Cardiac septum (tissue), 1 donor: ENCODE data around the gene UPB1. TPM values are rescaled to one million over a fixed set of nuclear protein-coding genes. Genes with fewer than 3 reads are reported as not detected.
"Not testable (repeated sequence)": the region's sequence is repeated elsewhere in the genome, so short reads cannot be mapped to it uniquely, and the experiment has no call there.

Experiments used
- DNase-seq: peaks from one replicate; pipeline ENCODE4 v3.0.0-alpha.2; 2020; ENCODE audit warnings: low spot score
- intact Hi-C: fragments of 100-400 bp; cut with DNase I; formaldehyde crosslinking; loops from one replicate; pipeline ENCODE4 v1.14.0; 2022
- total RNA-seq: library from RNA; stranded (reverse); fragmentation: NEBNext Ultra II Directional; extraction: Animal tissue kit (Norgen Biotek cat#: 25700); gene quantifications from one replicate; pipeline ENCODE4 v1.2.1, GENCODE V29; 2021
- donor health status: DM: no; HTN: no; CAD: no.

The UPB1 gene
- total RNA-seq, 1 donor from 2014 or later: 0.67 TPM

DNA sequence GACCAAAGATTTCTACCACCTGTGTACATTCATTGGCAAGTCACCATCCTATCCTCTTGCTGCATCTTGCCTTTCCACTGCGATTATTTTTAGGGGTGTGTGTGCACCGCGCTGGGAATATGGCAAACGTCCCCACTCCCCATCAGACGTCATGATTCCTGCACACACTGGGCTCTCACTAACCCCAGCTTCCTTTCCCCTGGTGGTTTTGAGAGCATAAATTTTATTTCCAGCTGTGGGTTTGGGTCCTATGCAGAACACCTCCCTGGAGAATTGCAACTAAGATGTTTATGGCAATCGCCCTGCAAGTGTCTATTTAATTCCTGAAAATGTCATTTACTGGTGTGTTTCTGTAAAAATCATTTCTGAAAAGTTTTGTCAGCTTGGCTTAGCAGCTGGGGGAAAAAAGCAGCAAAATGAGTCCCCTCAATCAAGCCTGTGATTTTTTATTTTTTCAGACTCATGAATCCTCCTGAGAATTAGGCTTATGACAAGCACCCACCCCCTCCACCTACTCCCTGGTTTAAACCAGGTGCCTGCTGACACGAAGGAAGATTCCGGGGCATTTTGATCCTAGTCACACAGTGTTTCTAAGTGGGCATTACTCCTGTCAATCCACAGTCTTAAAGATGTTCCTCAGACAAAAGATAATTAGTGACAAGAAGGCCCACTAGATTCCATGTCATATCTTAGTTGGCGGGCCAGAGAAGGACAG lies 23.8 kb downstream of the UPB1 start:
- DNase-seq: no peak
- intact Hi-C loops: no loop called here

DNA sequence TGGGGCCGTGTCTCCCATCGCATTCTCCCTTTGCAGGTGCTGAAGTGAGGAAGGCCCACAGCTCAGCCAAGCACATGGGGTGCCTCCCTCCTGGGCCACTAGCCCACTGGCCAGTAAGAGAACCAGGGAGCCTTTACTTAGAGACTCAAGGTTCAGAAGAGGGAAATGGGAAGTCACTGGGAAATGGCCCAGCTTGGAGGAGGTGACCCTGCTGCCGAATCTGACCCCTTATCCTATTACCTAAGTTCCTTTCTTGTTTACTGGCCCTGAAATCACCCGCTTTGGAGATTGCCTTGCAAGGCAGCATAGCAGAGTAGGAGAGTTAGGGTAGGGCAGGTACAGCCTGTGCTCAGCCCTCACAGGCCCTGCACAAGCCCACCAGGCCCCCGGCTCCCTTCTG lies 24.4 kb downstream of the UPB1 start:
- DNase-seq: no peak

DNA sequence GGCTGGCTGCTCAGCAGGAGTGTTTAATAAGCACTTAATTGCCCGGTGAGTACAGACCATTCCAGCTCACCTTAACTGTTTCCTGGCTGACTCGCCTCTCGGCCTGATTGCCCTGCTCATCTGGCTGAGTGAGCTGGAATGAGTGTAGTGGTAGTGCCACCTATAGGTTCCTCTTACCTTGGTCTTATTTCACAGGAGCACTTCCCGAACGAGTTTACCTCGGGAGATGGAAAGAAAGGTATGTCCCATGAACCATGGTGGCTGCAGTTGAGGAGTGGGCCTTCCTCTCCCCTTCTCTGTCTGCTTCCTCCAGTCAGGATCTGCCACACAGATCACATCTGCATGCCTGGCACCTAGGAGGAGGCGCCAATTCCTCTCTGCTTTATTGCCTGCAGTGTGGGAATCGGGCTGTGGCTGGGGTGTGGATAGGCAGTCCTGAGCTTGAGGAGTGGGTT lies 26.7 kb downstream of the UPB1 start:
- no peak for DNase-seq
- intact Hi-C loops: no loop called here

More for the DNA sequence above, 24.4 kb downstream of the UPB1 start:
- intact Hi-C loops: no loop called here

DNA sequence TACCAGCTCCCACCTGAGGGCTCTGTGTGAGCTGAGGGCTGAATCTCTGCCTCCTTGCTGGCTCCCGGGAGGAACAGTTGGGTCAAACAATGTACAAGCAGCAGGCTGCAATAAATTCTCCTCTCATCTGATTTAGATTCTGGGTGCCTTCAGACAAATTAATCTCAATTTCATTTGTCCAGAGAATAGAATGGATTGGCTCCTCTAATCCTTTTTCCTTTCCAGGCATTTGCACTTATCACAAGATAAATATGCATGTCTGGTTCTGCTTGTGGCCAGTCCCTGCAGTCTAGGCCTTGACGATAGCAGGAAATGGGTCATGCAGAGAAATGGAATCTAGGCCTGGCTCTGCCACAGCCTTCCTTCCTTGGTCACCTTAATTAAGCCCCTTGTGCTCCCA lies 28.7 kb downstream of the UPB1 start:
- no peak for DNase-seq
- intact Hi-C loops: loop anchor here (2.0 kb wide), 1 partner anchor 19 kb away; no protein-coding TSS in a partner anchor

DNA sequence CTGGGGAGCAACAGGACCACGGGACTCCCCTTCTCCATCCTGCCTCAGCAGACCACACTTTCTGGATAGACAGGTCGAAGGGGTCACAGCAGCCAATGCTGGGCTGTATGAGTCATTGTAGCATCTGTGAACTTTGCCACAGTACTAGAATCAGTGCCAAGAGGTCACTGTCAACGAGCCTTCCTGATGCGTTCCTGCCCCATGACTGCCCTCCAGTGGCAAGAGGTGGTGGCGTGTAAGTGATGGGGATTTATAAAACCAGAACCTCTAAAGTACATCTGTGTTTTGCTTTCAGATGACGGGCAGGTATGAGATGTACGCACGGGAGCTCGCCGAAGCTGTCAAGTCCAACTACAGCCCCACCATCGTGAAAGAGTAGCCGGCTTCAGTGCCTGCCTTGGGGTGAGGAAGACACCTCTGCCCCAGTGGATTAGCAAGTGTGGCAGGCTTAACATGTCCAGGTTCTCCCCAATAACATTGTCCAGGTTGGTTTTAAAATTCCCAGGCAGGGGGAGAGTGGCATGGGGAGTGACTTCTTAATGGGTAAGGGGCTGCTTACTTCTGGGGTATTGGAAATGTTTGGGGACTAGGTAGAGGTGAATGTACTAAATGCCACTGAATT lies 30.4 kb downstream of the UPB1 start:
- peak; percentile 90 for DNase-seq
- intact Hi-C loops: loop anchor here (2.0 to 5.0 kb wide), 3 partner anchors 21 to 203 kb away; no protein-coding TSS in a partner anchor

DNA sequence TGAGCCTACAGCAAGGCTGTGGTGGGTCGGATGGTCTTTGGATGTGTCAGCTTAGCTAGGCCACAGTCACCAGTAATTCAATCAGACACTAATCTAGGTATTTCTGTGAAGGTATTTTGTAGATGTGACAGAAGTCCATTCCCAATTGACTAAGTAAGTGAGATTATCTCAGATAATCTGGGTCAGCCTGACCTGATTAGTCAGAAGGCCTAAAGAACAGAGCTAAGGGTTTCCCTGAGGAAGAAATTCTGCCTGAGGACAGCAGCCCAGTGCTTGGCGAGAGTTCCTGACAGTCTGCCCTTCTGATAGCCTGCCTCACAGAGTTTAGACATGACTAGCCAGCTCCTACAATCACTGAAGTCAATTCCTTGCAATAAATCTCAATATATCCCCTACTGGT lies 31.1 kb downstream of the UPB1 start:
- intact Hi-C loops: loop anchor here (5.0 kb wide), 2 partner anchors 104 to 204 kb away; no protein-coding TSS in a partner anchor

DNA sequence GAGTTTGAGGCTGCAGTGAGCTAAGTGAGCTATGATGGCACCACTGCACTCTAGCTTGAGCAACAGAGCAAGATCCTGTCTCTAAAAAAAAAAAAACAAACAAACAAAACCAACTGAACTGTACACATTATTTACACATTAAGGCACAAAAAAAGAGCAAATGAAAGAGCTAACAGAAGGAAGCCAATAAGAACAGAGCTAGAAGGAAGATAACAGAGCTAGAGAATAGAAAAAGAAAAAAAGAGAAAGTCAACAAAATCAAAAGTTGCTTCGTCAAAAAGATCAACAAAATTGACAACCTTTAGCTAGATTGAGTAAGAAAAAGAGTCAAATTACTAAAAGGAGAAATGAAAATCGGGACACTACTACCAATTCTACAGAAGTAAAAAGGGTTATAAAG lies 34.8 kb downstream of the UPB1 start:
- intact Hi-C loops: loop anchor here (5.0 kb wide), 2 partner anchors 108 to 208 kb away; no protein-coding TSS in a partner anchor
- DNase-seq: no peak

More for the DNA sequence above, 31.1 kb downstream of the UPB1 start:
- DNase-seq: no peak

DNA sequence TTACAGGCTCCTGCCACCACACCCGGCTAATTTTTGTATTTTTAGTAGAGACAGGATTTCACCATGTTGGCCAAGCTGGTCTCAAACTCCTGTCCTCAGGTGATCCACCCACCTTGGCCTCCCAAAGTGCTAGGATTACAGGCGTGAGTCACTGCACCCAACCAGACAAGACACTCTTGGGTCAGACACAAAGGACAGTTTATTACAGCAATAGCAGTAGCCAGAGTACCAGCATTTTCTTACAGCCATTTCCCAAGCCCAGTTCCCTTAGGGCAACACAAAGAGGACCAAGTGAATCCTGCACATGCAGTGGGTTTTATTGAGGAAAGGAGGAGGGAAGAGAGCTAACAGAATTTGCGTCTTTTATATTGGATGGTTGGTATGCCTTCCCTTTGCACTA lies 35.8 kb downstream of the UPB1 start:
- intact Hi-C loops, DNase-seq: not testable (repeated sequence)

DNA sequence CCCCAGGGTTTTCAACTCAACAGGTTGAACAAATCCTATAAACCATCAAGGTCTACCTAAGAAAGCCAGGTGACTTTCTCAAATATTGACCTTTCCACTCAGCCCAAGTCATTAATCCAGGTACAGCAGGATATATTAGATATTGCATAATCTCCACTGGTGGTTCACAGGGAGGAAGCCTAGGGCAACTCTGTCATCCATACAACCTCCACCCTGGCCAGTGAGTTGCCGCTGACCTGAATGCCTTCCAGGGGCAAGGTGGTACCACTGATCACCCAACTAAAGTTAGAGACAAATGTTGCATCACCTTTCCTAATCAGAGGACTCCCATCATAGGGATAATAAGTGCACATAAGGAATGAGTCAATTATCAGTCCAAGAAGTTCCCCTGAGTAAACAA lies 36.9 kb downstream of the UPB1 start:
- no peak for DNase-seq
- intact Hi-C loops: no loop called here

DNA sequence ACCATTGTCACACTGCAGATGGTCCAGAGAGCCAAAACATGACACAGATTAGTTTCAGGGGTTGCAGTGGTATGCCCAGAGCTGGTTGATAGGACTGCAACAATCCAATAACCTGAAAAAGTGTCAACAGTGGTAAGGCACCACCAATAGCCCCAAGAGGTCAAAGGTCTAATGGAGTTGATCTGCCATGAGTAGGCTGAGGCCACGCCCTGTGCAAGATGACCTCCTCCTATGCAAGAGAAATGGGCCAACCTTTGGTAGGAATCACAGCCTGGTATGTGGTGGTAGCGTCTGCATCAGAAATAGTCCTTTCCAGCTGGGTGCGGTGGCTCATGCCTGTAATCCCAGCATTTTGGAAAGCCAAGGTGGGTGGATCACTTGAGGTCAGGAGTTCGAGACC lies 40.2 kb downstream of the UPB1 start:
- intact Hi-C loops: no loop called here
- DNase-seq: no peak

DNA sequence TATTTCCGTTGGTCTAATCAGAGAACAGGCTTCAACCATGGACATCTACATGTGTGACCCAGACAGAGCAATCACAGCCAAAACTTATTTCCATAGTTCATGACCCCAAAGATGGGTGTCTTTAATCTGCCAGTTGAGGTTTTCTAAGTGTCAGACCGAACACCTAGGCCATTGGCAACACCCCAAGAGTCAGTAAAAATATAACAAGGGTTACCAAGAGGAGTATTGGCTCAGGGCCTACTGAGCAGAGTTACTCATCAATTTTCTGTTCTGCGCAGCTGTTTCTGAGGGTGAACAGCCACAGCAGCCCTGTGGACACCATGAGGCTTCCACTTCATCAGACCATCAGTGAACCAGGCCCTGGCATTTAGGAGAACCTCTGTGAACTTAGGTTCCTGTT lies 41.0 kb downstream of the UPB1 start:
- intact Hi-C loops: no loop called here
- no peak for DNase-seq

DNA sequence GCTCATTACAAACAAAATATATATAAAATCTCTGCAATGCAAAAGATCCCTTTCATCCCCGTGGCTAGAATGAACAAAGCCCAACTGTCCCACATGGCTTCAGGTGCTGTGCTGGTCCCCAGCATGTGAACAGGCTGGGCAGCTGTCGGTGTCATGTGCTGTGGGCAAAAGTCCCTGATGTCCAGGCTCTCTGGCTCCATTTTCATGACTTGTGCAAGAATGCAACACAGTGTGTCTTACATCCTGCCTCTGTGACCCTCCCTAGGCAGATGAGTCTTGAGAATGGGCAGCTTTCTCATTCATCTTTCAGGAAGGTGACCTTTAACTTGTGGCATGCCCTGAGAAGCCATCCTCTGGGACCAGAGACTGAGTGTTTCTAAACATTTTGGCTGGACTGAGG lies 45.3 kb downstream of the UPB1 start:
- intact Hi-C loops: no loop called here
- no peak for DNase-seq

DNA sequence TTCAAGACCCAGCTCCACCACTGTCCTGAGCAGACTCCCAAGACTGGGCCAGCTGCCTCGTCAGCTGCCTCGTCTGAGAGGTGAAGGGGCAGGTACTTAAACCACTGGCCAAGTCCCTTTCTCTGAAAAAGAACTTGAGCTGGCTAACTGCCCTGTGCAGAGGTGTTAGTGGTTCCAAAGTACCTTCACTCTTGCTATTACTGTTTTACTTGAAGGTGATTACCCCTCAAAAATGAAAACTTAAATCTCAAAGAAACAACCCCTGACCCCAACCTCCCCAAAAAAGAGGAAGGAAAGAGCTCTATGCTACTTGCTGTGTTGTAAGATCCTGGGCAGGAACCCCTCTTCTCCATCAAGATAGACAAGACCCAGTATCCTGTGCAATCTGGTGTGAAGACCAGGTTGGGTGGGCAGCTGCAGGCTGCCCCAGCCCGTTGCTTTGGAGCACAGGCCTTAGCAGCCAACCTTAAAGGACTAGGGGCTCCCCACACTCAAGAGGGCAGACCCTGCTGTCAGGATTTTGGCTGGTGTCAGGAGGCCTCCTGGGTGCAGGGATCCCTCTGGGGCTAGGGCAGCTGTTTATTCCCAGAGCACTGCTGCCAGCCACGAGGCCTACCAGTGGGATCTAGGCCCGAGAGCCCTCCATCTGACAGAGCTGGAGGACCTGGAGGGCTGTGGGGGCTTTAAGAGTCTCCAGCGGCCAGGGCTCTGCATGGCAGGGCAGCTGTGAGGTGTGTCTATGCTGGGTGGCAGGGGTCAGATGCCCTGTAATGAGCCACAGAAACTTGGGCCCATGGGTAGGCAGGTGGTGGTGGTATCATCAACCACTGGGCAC lies 46.8 kb downstream of the UPB1 start:
- intact Hi-C loops: no loop called here
- no peak for DNase-seq

DNA sequence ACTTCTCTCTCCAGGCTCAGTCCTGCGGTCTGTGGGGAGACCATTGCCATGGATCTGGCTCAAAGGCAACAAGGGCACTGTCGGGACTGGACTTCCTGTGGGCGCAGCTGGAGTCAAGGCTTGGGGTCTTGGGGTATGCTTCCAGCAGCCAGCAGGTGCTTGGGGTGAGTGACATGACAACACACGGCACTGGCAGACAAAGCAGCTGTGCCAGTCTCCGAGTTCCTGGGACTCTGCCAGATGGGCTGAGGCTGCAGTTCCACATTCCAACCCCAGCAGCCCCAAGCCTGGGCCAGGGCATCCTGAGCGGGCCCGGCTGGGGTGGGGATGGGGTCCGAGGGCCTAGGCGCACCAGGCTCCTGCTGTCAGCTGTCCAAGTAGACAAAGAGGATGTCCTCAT lies 47.5 kb downstream of the UPB1 start:
- intact Hi-C loops: no loop called here
- peak; percentile 80 for DNase-seq

DNA sequence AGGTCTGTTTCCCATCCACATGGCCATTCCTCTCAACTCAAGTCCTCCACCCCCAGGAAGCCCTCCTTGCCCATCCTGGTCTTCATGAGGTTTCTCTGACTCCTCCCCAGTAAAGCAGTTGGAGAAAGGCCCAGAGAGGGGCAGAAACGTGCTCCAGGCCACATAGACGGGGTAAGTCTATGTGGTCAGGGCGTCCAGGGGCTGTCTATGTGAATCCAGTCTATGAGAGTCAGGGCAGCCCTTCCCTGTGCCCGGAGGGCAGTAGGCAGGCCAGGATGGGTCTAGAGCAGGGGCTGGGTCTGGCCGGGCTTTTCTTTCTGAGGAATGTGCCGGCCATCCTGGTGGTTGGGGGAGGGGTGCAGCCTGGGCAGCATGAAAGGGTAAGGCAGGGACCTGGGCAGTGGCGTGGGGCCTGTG lies 48.1 kb downstream of the UPB1 start:
- intact Hi-C loops: no loop called here
- no peak for DNase-seq

DNA sequence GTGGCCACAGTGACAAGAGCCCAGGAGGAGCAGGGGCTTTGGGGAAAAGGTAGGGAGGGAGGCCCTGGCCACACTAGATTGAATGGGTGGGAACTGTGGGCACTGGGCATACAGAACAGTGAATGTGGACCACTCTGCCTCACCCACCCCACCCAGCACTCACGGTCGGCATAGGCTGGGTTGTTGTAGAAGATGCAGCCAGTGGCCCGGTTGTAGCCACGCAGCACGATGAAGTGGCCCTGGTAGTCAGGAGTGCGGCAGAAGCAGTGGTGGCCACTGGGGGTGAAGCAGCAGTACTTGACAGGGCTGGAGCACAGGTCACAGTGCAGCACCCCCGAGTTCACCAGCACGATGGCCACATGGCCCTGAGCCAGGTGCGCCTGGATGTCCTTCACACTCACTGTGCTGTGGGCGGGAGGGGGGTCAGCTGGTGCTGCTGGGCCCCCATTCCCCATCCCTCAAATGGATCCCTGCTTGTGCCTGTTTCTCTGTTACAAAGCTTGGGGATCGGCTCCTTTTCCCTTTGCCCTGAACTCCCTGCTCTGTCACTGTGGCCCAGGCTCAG lies 48.6 kb downstream of the UPB1 start:
- intact Hi-C loops: no loop called here
- no peak for DNase-seq

DNA sequence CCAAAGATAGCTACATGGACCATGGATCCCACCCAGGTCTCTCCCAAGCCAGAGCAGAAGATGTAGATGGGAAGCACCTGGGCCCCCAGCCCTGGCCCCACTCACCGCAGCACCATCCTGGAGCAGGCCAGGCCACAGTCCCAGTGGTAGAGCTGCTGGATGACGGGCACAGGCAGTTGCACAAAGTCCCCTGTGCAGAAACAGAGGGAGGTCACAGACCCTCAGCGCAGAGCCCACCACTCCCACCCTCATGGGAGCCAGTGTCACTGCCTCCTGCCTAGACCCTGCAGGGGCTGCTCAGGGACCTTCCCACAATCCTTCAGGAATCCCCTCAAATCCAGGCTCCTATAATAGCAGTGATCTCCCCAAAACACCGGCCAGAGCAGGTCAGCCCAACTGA lies 53.7 kb downstream of the UPB1 start:
- intact Hi-C loops: no loop called here
- no peak for DNase-seq

DNA sequence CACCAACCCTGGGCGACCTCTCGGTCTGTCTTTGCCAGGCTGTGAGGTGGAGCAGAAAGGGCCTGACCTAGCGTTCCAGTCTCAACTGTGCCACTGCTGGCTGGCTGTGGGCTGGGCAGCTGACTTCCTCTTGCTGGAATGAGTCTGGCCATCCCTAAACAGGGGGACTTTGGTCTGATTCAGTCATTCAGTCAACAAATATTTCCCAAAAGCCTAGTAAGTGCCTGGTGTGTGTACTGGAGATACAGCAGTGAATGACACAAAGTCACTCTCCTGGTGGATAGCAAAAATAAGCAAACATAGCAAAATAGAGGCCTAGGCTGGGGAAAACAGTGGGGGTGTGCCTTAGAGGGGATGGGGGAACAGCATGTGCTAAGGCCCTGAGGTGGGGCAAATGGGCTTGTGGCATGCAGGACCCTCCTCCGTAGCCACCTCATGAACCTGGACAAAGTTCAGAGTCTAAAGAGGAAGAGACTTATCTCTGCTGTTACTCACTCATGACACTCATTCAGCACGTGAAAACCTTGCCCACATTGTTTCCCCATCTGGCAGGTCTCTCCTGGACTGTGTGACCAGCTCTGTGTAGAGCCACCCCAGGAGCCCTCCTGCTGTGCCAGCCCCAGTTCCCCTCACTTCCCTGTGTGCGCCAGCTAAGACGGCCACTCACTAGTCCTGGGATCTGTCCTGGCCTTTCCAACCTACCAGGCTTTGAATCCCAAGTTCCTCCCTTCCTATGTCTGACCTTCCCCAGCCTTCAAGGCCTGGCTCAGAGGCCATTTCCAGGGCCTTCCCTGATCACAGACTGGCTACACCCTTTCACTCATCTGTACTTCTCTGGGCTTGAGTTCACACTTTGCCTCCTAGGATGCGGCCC lies 55.1 kb downstream of the UPB1 start:
- intact Hi-C loops: no loop called here

DNA sequence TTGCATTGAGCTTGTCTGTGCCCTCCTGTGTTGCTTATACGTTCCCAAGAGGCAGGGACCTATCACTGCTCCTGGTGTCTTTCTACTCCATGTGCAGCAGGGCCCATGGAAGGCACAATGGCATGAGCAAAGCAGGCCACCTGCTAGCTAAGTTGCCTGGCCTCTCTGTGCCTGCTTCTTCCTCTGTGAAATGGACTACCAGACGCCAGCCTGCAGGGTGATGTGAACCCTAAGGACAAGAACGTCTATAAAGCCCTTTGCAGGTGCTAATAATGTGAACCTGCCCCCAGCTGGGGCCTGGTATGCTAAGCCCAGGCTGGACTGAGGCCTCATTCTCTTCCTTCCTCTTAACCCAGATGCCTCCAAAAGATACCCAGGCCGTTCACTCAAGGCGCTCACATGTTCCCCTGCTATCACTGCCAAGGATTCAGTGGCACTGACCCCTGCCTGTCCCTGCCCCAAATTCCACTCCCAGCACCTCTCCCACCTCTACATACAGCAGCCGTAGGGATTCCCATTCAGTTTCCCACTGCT lies 55.8 kb downstream of the UPB1 start:
- intact Hi-C loops: no loop called here
- no peak for DNase-seq

More for the DNA sequence above, 55.1 kb downstream of the UPB1 start:
- no peak for DNase-seq
